VCaP (cell line): ENCODE data around the gene RAD18.

Experiments used
- H3K27ac ChIP-seq: fragments of 450-650 bp; 2 replicates; pipeline ENCODE4 v1.5.1; 2017
- TF ChIP-seq, protein P1 (sequence below): fragments of 450-650 bp; conservative IDR thresholded peaks from 2 replicates; pipeline ENCODE4 v1.5.1; 2017; ENCODE audit warnings: mild to moderate bottlenecking, moderate library complexity

RAD18 gene

DNA sequence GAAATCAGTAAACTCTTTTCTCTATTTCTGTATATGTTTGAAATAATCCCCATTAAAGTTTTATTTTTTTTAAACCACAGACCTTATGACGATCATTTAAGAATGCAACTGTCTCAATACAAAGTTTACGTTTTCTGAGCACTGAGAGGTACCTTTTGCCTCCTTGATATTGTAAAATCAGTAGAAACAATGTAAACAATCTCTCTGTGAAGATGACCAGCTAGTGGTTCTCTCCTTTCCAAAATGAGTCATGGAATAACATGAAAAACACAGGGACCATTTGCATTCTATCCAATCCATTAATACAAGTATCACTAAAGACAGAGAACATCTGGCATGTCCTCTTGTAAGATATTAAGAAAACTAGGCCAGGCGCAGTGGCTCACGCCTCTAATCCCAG lies 48.8 kb downstream of the RAD18 start:
- H3K27ac ChIP-seq = no peak overlapping the region
- TF ChIP-seq, protein P1, sequence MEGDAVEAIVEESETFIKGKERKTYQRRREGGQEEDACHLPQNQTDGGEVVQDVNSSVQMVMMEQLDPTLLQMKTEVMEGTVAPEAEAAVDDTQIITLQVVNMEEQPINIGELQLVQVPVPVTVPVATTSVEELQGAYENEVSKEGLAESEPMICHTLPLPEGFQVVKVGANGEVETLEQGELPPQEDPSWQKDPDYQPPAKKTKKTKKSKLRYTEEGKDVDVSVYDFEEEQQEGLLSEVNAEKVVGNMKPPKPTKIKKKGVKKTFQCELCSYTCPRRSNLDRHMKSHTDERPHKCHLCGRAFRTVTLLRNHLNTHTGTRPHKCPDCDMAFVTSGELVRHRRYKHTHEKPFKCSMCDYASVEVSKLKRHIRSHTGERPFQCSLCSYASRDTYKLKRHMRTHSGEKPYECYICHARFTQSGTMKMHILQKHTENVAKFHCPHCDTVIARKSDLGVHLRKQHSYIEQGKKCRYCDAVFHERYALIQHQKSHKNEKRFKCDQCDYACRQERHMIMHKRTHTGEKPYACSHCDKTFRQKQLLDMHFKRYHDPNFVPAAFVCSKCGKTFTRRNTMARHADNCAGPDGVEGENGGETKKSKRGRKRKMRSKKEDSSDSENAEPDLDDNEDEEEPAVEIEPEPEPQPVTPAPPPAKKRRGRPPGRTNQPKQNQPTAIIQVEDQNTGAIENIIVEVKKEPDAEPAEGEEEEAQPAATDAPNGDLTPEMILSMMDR = no peak

DNA sequence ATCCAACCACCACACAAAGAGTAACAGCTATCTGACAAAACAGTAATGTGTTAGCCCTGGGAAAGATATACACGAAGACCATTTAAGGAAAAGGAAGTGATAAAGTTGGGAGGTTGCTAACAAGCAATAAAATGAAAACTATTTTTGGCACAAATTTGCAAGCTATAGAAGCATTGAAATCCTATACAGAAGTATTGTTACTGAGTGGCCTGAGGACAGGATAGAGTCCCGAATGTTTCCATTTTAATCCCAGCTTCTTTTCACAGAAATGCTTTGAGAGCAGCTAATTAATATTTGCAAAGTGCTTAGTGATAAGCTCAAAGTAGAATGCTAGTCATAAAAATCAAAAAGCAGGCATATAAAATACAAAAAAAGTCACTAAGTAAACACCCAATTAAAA lies 51.5 kb downstream of the RAD18 start:
- TF ChIP-seq, protein P1 = no peak
- H3K27ac ChIP-seq = no peak overlapping the region

DNA sequence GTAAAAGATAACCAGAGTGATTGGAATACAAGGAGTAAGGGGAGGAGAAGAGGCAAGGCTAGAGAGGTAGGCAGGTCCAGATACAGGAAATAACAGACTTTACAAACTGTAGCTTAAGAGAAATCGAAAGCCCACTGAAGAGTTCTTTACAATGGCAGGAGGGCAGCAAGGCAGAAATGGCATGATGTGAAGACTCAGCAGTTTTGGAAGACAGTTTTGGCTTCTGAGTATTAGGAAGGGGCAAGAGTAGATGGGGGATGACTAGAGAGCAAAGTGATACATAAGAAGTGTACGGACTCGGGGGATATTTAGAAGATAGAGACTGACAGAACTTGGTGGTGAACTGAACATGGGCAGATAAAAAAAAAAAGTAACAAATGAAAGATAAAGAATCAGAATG lies 54.1 kb downstream of the RAD18 start:
- TF ChIP-seq, protein P1 = no peak
- H3K27ac ChIP-seq = no peak overlapping the region

DNA sequence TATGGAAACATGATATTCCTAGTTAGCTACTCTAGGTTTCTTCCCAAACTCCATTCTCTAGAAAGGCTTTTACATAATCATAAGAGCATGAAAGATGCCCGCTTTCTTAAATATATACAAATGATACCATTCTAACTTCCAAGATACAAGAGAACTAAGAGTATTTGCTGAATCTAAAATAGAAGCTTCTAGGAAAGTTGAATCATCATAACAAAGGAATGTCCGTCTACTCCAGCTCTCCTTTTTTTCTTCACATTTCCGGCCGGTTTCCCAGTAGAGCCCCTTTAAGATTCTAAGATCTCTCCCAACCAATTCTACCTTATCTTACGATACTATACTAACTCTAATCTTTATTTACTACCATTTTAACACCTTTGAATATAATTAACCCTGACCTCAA lies 60.1 kb downstream of the RAD18 start:
- TF ChIP-seq, protein P1 = no peak

DNA sequence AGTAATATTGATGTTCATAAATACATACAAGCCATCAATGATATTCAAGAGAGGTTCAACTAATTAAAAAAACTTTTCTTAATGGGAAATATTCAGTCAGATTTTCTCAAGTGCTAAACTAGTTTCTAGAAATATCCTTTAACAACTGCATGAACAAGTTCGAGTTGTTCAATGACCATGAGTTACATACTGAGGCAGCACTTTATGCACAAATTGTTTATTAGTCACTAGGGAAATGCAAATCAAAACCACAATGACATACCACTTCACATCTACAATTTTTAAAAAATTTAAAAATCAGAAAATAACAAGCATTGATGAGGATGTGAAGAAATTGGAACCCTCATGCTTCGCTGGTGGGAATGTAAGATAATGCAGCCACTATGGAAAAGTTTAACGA lies 62.4 kb downstream of the RAD18 start:
- TF ChIP-seq, protein P1 = no peak
- H3K27ac ChIP-seq = peak overlapping the region; percentile 70; the same call in 1 of the 2 replicates

More for the DNA sequence above, 60.1 kb downstream of the RAD18 start:
- peak overlapping the region; percentile 70 for H3K27ac ChIP-seq

DNA sequence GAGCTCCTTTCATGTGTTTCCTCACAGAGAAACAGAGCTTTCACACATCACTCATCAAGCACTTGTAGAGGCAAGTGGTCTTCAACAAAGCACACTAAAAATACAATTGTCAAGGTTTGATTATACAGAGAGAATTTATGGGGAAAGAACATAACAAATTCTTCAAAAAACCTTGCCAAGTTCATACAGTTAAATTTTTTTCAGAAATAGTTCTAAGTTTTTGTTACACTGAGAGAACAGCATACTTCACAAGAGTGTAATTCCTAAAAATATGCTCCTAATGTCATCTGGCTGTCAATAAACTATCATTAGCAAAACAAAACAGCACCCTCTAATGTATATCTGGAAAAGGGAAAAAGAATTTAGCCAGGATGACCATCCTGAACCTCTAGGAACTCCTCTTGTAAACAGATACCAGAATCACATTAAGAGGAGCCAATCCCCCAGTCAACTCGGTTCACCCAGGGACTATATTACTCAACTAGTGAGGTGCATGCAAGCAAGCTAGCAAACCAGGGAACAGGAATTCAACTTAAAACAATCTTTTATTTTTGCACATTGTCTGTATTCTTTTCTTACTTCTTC lies 63.3 kb downstream of the RAD18 start:
- TF ChIP-seq, protein P1 = no peak
- H3K27ac ChIP-seq = no peak overlapping the region

DNA sequence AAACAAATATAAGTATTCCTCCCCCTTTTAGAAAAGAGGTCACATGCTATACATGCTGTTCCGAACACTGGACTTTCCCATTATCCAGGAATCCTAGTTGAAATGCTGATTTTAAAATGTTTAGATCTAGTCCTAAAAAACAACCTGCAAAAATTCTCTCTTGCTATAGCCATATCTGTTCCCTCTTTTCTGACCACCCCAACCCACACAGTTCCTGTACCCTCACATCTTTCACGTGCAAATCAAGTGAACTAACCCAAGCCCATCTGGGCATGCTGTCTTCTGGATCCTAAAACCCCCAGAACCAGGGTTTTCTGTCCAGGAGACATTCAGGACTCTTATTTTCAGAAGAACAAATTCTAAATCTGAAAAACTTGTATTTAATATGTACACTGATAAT lies 67.4 kb downstream of the RAD18 start:
- TF ChIP-seq, protein P1 = no peak
- H3K27ac ChIP-seq = no peak overlapping the region

DNA sequence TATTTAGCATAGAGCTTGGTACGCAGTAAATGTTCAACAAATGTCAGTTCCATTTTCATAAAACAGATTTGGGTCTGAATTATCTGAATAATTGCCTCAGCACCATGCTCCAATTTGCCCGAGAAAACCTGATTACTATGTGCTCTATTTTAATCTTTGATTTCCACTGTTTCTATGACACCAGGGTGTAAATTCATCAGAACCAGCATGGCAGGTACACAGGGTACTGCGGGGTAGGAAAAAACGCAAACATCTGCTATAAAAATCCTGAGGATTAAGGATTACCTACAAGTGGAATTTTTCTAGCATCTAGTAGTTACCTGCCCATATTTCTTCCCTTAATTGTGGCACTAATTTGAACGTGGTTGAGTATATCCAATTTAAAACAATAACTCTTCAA lies 70.3 kb downstream of the RAD18 start:
- TF ChIP-seq, protein P1 = no peak

More for the DNA sequence above, 70.3 kb downstream of the RAD18 start:
- H3K27ac ChIP-seq = no peak overlapping the region
